ENCODE results near the gene ACOT7.

The ACOT7 gene

GRCh38 chr1:6271554-6271953, 122.0 kb downstream of the ACOT7 start:
- intact Hi-C loops (cut with micrococcal nuclease) = no loop called here
- H3K36me3 Mint-ChIP-seq (ENCODE audit: low read depth) = no peaks in the 10 kb centered on the region
- H3K9me3 Mint-ChIP-seq = no peaks in the 10 kb centered on the region
- H3K4me3 Mint-ChIP-seq = no peak overlapping the region
- no peaks in the 10 kb centered on the region for H3K4me1 Mint-ChIP-seq (ENCODE audit: low read depth)
- H3K27me3 Mint-ChIP-seq = no peaks in the 10 kb centered on the region
- H3K27ac Mint-ChIP-seq = no peak overlapping the region

- no peak overlapping the region for H3K27ac Mint-ChIP-seq
- no peaks in the 10 kb centered on the region for H3K4me1 Mint-ChIP-seq (ENCODE audit: low read depth)
- no peaks in the 10 kb centered on the region for H3K36me3 Mint-ChIP-seq (ENCODE audit: low read depth)
- H3K9me3 Mint-ChIP-seq = no peaks in the 10 kb centered on the region
- no peaks in the 10 kb centered on the region for H3K27me3 Mint-ChIP-seq
- no peak overlapping the region for H3K4me3 Mint-ChIP-seq
- intact Hi-C loops (cut with micrococcal nuclease) = no loop called here
Observed at GRCh38 chr1:6271006-6271405, 122.6 kb downstream of the ACOT7 start.

- no peaks in the 10 kb centered on the region for H3K36me3 Mint-ChIP-seq (ENCODE audit: low read depth)
Observed at GRCh38 chr1:6270401-6270800, 123.2 kb downstream of the ACOT7 start.

GRCh38 chr1:6269720-6270400, 123.7 kb downstream of the ACOT7 start:
- Mint-ChIP-seq H3K36me3 (ENCODE audit: low read depth) (no peaks in the 10 kb centered on the region), H3K4me3 (no peak overlapping the region), H3K9me3 (no peaks in the 10 kb centered on the region), H3K27ac (no peak overlapping the region), H3K4me1 (ENCODE audit: low read depth) (no peaks in the 10 kb centered on the region), H3K27me3 (no peaks in the 10 kb centered on the region)
- intact Hi-C loops (cut with micrococcal nuclease) = no loop called here

More at GRCh38 chr1:6270401-6270800, 123.2 kb downstream of the ACOT7 start:
- Mint-ChIP-seq H3K4me3 (no peak overlapping the region), H3K4me1 (ENCODE audit: low read depth) (no peaks in the 10 kb centered on the region), H3K9me3 (no peaks in the 10 kb centered on the region), H3K27me3 (no peaks in the 10 kb centered on the region), H3K27ac (no peak overlapping the region)
- intact Hi-C loops (cut with micrococcal nuclease) = no loop called here

GRCh38 chr1:6269296-6269695, 124.3 kb downstream of the ACOT7 start:
- Mint-ChIP-seq H3K27me3 (no peaks in the 10 kb centered on the region), H3K4me3 (no peak overlapping the region), H3K4me1 (ENCODE audit: low read depth) (no peaks in the 10 kb centered on the region), H3K36me3 (ENCODE audit: low read depth) (no peaks in the 10 kb centered on the region), H3K9me3 (no peaks in the 10 kb centered on the region), H3K27ac (no peak overlapping the region)
- intact Hi-C loops (cut with micrococcal nuclease) = no loop called here

- peaks cover 5% of the 10 kb centered on the region for H3K27me3 Mint-ChIP-seq
- peaks cover 4% of the 10 kb centered on the region for H3K4me1 Mint-ChIP-seq (ENCODE audit: low read depth)
- no peak overlapping the region for H3K4me3 Mint-ChIP-seq
- no peaks in the 10 kb centered on the region for H3K9me3 Mint-ChIP-seq
- no peak overlapping the region for H3K27ac Mint-ChIP-seq
- no peaks in the 10 kb centered on the region for H3K36me3 Mint-ChIP-seq (ENCODE audit: low read depth)
- intact Hi-C loops (cut with micrococcal nuclease) = no loop called here
Observed at GRCh38 chr1:6268415-6268814, 125.2 kb downstream of the ACOT7 start.

GRCh38 chr1:6267686-6268322, 125.8 kb downstream of the ACOT7 start:
- Mint-ChIP-seq H3K36me3 (ENCODE audit: low read depth) (no peaks in the 10 kb centered on the region), H3K4me3 (no peak overlapping the region), H3K4me1 (ENCODE audit: low read depth) (peaks cover 4% of the 10 kb centered on the region), H3K9me3 (no peaks in the 10 kb centered on the region), H3K27me3 (peaks cover 10% of the 10 kb centered on the region), H3K27ac (no peak overlapping the region)
- intact Hi-C loops (cut with micrococcal nuclease) = no loop called here

GRCh38 chr1:6266641-6267040, 126.9 kb downstream of the ACOT7 start:
- Mint-ChIP-seq H3K36me3 (ENCODE audit: low read depth) (no peaks in the 10 kb centered on the region), H3K9me3 (no peaks in the 10 kb centered on the region), H3K4me1 (ENCODE audit: low read depth) (peaks cover 5% of the 10 kb centered on the region), H3K27me3 (peaks cover 22% of the 10 kb centered on the region), H3K4me3 (no peak overlapping the region), H3K27ac (no peak overlapping the region)
- intact Hi-C loops (cut with micrococcal nuclease) = no loop called here

- intact Hi-C loops (cut with micrococcal nuclease) = no loop called here
- no peak overlapping the region for H3K4me3 Mint-ChIP-seq
- peaks cover 26% of the 10 kb centered on the region for H3K27me3 Mint-ChIP-seq
- H3K9me3 Mint-ChIP-seq = no peaks in the 10 kb centered on the region
- peaks cover 10% of the 10 kb centered on the region for H3K4me1 Mint-ChIP-seq (ENCODE audit: low read depth)
- no peak overlapping the region for H3K27ac Mint-ChIP-seq
- no peaks in the 10 kb centered on the region for H3K36me3 Mint-ChIP-seq (ENCODE audit: low read depth)
Observed at GRCh38 chr1:6265151-6265550, 128.4 kb downstream of the ACOT7 start.

GRCh38 chr1:6263716-6264115, 129.9 kb downstream of the ACOT7 start:
- Mint-ChIP-seq H3K9me3 (no peaks in the 10 kb centered on the region), H3K27ac (no peak overlapping the region), H3K36me3 (ENCODE audit: low read depth) (no peaks in the 10 kb centered on the region), H3K27me3 (peaks cover 38% of the 10 kb centered on the region), H3K4me3 (no peak overlapping the region), H3K4me1 (ENCODE audit: low read depth) (peaks cover 24% of the 10 kb centered on the region)
- intact Hi-C loops (cut with micrococcal nuclease) = no loop called here

GRCh38 chr1:6262555-6263420, 130.8 kb downstream of the ACOT7 start:
- Mint-ChIP-seq H3K36me3 (ENCODE audit: low read depth) (no peaks in the 10 kb centered on the region), H3K27ac (no peak overlapping the region), H3K4me1 (ENCODE audit: low read depth) (peaks cover 29% of the 10 kb centered on the region), H3K4me3 (no peak overlapping the region), H3K27me3 (peaks cover 48% of the 10 kb centered on the region), H3K9me3 (no peaks in the 10 kb centered on the region)
- intact Hi-C loops (cut with micrococcal nuclease) = no loop called here

- peak overlapping the region; percentile 59 for H3K4me3 Mint-ChIP-seq
- H3K36me3 Mint-ChIP-seq (ENCODE audit: low read depth) = no peaks in the 10 kb centered on the region
- peaks cover 57% of the 10 kb centered on the region for H3K27me3 Mint-ChIP-seq
- intact Hi-C loops (cut with micrococcal nuclease) = no loop called here
- peaks cover 32% of the 10 kb centered on the region for H3K4me1 Mint-ChIP-seq (ENCODE audit: low read depth)
- H3K27ac Mint-ChIP-seq = no peak overlapping the region
- H3K9me3 Mint-ChIP-seq = no peaks in the 10 kb centered on the region
Observed at GRCh38 chr1:6261615-6261995, 132.0 kb downstream of the ACOT7 start.

- Mint-ChIP-seq H3K4me1 (ENCODE audit: low read depth) (peaks cover 32% of the 10 kb centered on the region), H3K9me3 (no peaks in the 10 kb centered on the region), H3K4me3 (peak within 1 kb of the TSS; percentile 63), H3K36me3 (ENCODE audit: low read depth) (no peaks in the 10 kb centered on the region), H3K27me3 (peaks cover 57% of the 10 kb centered on the region), H3K27ac (no peak within 1 kb of the TSS)
- intact Hi-C loops (cut with micrococcal nuclease) = no loop called here
Observed at GRCh38 chr1:6260961-6261614, 132.5 kb downstream of the ACOT7 start, which contains the start of gene GPR153. Gene GPR153 (minus strand): TSS chr1:6261098. CDS start chr1:6254905, 6,193 bp downstream.
